CD4-positive, alpha-beta T cell treated with Interleukin-4 for 4 hours (primary cell): ENCODE data around the gene MAPKAPK2.

Experiments
- DNase-seq: peaks from one replicate; pipeline ENCODE4 v3.0.0-alpha.2; 2020

MAPKAPK2 gene

GRCh38 chr1:206723805-206724472, 39.2 kb downstream of the MAPKAPK2 start:
- no peak for DNase-seq

GRCh38 chr1:206725109-206725963, 40.6 kb downstream of the MAPKAPK2 start:
- DNase-seq: peak; percentile 57

- no peak for DNase-seq
These were observed 43.4 kb downstream of the MAPKAPK2 start for GRCh38 chr1:206727981-206728696.

GRCh38 chr1:206728697-206728987, 43.9 kb downstream of the MAPKAPK2 start:
- DNase-seq: no peak

- no peak for DNase-seq
These were observed 44.3 kb downstream of the MAPKAPK2 start for GRCh38 chr1:206729050-206729449.

- DNase-seq: no peak
These were observed 44.8 kb downstream of the MAPKAPK2 start for GRCh38 chr1:206729507-206729906.

GRCh38 chr1:206732508-206732907, 47.8 kb downstream of the MAPKAPK2 start:
- no peak for DNase-seq

- DNase-seq: no peak
These were observed 48.3 kb downstream of the MAPKAPK2 start for GRCh38 chr1:206732992-206733391.

GRCh38 chr1:206734499-206735142, 49.9 kb downstream of the MAPKAPK2 start:
- peak; percentile 67 for DNase-seq

GRCh38 chr1:206735553-206736031, 50.9 kb downstream of the MAPKAPK2 start:
- no peak for DNase-seq

GRCh38 chr1:206736878-206737728, 52.4 kb downstream of the MAPKAPK2 start:
- DNase-seq: peak; percentile 78

- DNase-seq: peak; percentile 37
These were observed 53.1 kb downstream of the MAPKAPK2 start for GRCh38 chr1:206737729-206738201.

- DNase-seq: no peak
These were observed 54.0 kb downstream of the MAPKAPK2 start for GRCh38 chr1:206738370-206739366.

GRCh38 chr1:206739411-206740076, 54.8 kb downstream of the MAPKAPK2 start:
- peak; percentile 20 for DNase-seq

GRCh38 chr1:206741142-206741701, 56.5 kb downstream of the MAPKAPK2 start:
- DNase-seq: no peak

- DNase-seq: no peak
These were observed 58.1 kb downstream of the MAPKAPK2 start for GRCh38 chr1:206742719-206743383.

GRCh38 chr1:206744683-206745082, 60.0 kb downstream of the MAPKAPK2 start:
- DNase-seq: no peak

- DNase-seq: no peak
These were observed 60.6 kb downstream of the MAPKAPK2 start for GRCh38 chr1:206745301-206745700.
